Activated CD8-positive, alpha-beta memory T cell treated with anti-CD3 and anti-CD28 coated beads for 36 hours (primary cell): ENCODE data around the gene AEBP1. TPM values are rescaled to one million over a fixed set of nuclear protein-coding genes. Genes with fewer than 3 reads are reported as not detected.

Experiments used
- CTCF ChIA-PET: fragments of 350-600 bp; sonication (Branson Sonifier 250); formaldehyde crosslinking; loops from one replicate; lab custom pipeline; 2021; ENCODE audit warnings: antibody characterized with exemption; lab: Charles Lee
- POLR2A ChIA-PET: fragments of 350-600 bp; sonication (Branson Sonifier 250); formaldehyde crosslinking; loops from one replicate; lab custom pipeline; 2021; ENCODE audit warnings: antibody characterized with exemption; lab: Charles Lee
- total RNA-seq, 2 experiments: library from RNA; stranded (reverse); gene quantifications; one replicate each; pipeline ENCODE4 v1.2.3, GENCODE V29; 2021

AEBP1 gene
- total RNA-seq, 2 experiments from 2014 or later, result 12.9 to 14.0 TPM

DNA sequence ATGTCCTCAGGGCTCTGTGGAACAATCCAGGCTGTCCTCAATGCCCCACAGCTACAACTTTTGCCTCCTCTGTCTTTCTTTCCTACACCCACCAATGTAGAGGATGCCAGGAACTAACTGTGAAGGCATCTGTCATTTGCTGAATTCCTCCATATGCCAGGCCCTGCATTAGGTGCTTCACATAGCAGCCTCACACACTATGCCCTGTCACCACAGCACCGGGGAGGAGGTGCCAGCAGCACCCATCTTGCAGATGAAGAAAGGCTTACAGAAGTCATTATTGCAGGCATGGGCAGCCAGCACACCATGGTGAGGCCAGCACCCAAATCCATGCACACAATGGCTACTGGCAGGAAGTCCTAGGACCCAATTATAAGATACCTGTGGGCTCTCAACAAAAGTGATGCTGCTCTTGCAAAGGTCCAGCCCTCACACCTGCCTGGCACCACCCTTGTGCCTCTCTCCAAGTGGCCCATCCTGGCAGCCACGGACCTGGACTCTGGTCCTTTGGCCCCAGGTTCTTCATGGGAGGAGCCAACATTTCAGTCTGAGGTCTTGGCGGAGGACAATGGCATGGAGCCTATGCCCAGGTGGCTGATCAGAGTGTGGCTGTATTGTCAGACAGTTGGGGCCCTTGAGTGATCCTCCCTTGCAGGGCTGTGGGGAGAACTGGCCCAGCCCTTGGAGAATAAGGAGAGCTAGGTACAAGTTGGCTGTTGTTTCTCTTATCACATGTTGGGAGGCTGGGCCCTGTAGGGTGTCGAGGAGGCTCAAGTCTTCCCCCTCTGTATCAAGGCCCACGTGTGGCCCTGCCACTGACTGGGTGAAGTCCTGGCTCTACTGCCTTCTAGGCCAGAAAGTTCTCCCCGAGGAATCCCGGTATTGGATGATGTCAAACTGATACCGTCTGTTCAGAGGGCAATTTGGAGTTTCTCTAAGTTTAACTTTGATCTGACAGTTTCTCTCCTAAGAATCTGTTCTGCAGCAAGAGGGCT is 51.3 kb downstream of the AEBP1 start:
- ChIA-PET POLR2A (no interaction called here), CTCF (interaction anchor here (1.0 kb wide), 1 partner anchor 8 kb away, joined by 3 read pairs; no protein-coding TSS in a partner anchor)

DNA sequence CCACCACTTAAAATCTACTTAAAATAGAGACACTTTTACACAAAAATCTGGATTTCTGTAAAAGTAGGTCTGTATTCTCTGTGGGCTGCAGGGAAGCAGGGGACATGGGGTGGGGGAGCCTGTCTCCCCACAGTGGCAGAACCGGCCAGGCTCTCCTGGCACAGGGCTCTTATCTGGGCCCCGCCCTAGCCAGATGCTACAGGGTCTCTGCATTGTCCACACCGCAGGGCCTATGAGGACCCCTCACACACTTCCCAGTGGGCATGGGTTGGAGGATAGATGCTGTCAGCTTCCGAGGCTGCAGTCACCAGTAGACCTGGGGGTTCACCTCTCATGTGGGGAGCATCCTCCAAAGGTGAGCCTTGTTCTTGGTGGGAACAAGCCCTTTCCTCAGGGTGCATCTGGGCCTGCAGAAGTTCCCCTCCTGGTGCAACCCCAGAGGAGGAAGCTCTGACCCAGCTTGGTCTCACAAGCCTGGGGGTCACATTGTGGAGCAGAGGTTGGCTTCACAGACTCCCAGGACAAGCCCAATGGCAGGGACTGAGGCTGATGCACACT is 52.4 kb downstream of the AEBP1 start:
- CTCF ChIA-PET, result no interaction called here
- POLR2A ChIA-PET, result no interaction called here

DNA sequence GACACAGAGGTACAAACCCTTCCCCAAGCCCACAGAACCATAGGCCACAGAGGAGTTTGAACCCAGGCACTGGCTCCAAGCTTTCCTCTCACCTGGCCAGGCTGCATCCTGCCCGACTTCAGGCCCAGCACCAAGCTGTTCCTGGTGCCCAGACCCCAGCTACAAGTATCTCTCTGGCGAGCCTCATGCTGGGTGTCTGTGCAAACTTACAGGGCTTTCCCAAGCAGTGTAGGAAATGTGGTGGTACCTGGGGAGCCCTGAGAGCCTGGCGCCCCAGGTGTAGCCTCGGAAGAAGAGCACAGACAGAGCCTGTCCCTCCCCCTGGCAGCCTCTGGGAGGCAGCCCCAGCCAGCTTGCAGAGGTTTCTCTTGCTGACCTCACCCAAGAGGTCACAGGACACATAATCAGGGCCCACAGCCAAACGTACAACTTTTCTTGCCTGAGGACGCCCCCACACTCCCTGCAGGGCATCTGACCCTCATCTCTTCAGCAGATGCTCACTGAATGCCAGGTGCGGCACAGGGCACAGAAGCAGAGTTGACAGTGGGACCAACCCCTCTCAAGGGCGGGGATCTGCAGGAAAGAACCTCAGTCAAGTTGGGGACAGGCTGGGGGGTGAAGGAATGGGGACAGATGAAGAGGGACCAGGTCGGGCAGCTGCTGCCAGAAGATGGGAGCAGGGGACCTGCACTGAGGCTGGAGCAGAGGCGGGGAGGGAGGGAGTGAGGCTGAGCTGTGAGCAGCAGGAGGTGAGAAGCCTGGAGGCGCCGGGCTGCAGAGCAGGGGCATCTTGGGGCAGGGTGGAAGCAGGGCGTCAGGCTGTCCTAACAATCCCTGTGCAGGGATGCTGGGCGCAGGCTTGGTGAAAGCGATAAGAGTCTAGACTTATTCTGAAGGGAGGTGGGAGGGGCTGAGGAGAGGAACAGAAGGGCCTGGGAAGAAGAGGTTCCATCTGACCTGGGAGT is 53.3 kb downstream of the AEBP1 start:
- POLR2A ChIA-PET, result no interaction called here
- CTCF ChIA-PET, result no interaction called here

DNA sequence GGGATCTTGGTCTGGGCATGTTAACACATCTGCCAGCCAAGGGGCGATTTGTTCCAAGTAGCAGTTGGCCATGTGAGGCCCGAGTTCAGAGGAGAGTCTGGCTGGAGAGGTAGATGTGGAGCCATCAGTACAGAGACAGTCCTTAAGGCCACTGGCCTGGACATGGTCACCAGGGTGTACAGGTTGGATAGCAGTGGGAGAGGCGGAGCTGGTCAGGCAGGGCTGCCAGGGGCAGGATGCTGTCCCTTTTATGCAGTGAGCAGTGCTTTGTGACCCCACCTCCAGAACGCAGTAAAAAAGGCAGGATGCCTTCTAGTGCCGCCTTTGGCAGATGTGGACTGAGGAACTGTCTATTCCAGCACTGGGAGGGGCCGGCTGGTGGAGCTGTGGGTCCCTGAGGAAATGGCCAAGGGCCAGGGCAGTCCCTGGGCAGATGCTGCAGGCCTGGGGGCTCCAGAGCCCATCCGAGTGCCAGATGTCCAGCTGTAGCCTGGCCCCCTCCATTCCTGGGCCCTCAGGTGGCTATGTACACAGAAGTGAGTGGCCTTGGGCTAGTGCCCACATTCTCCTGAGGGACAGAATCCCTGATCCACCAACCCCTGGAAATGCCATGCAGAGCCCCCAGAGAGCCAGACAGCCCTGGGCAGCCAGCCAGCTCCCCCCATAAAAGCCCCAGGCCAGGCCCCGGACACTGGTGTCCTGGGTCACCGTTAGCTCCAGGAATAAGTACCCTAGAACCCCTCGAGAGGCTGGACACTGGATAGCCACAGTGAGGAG is 54.1 kb downstream of the AEBP1 start:
- POLR2A ChIA-PET, result no interaction called here
- CTCF ChIA-PET, result no interaction called here

DNA sequence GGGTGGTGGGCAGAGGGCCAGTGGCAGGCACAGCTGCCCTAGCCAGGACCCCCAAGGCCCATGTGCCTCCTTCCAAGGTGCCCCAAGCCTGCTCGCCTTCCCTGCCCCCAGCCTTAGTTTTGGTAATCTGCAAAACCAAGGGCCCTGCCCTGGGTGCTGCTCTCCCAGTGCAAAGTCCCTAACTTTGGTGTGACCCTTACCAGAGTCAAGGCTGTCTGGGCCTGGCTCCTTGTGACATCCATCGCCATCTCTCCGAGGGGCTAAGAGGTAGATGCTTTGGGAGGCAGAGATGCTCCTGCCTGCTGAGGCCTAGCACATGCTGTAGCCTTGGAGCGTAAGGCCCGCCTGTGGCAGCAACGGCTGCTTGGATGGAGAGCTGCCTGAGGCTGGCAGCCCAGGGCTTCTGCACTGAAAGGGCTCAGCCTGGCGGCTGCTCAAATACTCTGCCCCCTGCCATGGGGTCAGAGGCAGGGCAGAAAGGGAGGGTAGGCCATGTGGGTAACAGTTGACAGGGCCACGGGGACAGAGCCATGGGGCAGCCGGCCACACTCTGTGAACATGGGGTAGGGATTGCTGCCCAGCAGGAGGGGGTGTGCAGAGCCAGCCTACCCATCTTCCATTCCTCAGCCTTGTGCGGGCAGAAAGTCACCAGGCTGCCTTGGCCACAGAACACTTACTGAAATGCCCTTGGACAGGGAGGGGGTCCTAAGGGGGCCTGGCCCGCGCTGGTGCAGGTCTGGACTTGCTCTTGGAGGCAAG is 54.9 kb downstream of the AEBP1 start:
- CTCF ChIA-PET, result no interaction called here
- POLR2A ChIA-PET, result no interaction called here

DNA sequence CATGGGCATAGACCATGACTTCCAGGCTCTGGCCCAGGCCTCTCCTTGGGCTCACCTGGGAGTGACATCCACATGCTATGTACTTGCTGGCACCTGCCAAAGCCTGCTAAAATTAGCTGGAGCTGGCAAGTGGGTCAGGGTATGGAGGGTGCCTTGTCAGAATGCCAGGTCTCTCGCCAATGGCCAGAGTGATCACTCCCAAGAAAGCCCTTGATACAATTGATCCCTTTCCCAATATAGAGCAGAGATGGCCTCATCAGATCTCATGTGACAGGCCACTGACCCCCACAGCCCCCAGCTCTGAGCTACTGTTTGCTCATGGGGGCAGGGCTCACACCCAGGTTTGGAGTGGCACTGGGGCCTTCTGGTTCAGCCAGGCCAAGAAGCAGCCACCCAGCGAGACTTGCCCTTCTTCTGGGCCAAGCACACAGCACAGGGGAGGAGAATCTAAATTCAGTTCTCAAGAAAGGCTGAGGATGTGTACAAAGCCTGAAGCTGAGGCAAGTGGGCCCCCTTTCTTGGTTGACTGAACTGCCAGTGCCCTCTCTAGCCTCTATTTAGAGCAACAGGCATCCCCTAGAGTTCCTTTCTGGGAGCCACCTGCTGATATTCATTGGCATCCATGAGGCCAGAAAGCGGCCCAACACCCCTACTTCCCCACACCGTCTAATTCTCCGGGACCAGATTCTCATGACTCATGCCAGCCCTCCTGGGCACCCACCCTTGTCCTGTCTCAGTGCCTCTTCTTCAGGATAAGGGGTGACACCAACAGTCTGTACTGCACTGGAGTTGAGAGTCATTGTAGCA is 55.9 kb downstream of the AEBP1 start:
- ChIA-PET POLR2A (no interaction called here), CTCF (no interaction called here)

DNA sequence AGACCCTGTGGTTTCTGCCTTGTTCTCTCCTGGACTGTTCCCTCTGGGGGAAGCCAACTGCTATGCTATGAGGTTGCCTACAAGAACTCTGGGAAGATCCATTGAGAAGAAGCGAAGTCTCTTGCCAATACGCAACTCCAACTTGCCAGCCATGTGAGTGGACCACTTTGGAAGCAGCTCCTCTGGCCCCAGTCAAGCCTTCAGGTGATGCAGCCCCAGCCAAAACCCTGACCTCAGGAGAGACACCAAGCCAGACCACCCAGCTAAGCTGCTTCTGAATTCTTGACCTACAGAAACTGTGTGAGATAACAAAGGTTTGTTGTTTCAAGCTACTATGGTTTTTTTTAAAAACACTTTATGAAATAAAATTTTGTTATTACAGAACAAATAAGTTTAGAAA is 57.2 kb downstream of the AEBP1 start:
- ChIA-PET POLR2A (no interaction called here), CTCF (no interaction called here)

DNA sequence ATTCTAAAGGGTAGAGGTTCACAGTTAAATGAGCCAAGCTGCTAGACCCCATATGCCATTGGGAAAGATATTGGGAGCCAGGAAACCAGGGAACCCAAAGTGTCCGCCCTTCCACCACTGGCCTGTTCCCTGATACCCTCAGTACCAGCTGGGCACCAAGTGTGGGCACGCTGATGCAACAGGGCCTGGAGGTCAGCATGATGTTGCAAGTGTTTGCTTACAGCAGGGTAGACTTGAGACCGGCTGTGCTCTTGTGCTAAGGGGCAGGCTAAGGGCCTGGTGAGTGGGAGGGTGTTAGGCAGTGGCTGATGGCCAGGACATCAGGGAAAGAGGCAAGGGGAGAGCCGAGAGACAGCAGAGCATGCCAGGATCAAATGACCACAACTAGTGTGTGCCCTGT is 58.0 kb downstream of the AEBP1 start:
- POLR2A ChIA-PET, result no interaction called here
- CTCF ChIA-PET, result no interaction called here

DNA sequence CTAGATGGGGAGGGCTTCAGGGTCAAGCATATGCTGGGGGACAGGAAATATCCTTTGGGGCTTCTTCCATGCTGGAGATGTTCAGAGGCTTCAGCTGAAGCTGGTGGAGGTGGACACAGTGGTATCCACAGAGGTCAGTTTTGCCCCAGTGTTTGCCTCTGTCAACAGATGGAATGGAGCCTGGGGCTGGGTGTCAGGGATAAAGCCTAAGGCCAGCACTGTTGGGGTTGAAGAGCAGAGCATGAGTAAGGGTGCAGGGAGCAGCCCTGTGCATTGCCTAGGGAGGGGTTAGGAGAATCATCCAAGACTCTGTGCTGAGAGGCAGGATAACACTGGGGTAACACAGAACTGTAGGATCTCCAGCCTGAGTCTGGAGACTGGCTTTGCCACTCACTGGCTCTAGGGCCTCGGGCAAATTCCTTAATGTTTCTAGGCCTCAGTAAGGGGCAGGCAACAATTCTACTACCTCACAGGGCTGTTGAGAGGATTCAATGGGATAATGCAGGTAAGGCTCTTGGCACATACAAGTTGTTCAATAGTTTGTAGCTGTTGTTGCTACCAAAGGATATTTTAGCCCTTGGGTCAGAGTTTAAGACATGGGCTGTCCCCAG is 58.7 kb downstream of the AEBP1 start:
- POLR2A ChIA-PET, result no interaction called here
- CTCF ChIA-PET, result interaction anchor here (0.8 kb wide), 1 partner anchor 8 kb away, joined by 3 read pairs; no protein-coding TSS in a partner anchor

DNA sequence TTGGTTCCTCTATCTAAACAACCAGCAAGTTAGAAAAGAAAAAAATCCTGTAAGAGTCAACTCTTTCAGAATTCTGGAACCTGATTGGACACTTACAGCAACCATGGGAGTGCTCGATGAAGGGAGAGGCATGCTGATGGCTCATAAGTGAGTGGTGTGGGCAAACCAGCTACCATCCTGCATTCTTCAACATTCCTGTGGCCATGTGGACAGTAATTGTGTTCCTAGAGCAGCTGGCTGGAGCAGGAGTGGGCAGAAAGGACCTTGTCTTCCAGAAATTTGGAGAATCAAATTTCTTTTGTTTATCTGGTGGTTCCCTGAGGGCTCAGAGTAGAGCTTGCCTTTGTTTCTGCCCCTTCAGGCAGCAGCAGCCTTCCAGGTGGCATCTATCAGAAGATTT is 59.4 kb downstream of the AEBP1 start:
- ChIA-PET POLR2A (no interaction called here), CTCF (interaction anchor here (0.8 kb wide), 1 partner anchor 9 kb away, joined by 3 read pairs; no protein-coding TSS in a partner anchor)

Other genes starting within 250 kb of the AEBP1 start
- gene MRPS24, start 234.8 kb upstream of the AEBP1 start, total RNA-seq, result 100 to 1,000 TPM; 131 to 138 TPM
- 10 to 100 TPM; 28.8 to 31.0 TPM for gene URGCP, start 197.7 kb upstream of the AEBP1 start, total RNA-seq
- gene UBE2D4, start 177.9 kb upstream of the AEBP1 start, total RNA-seq, result 10 to 100 TPM; 15.2 to 15.6 TPM
- not detected for gene SPDYE1, start 106.4 kb upstream of the AEBP1 start, total RNA-seq
- 100 to 1,000 TPM; 142 to 153 TPM for gene DBNL, start 59.6 kb upstream of the AEBP1 start, total RNA-seq
- not detected for gene PGAM2, start 38.8 kb upstream of the AEBP1 start, total RNA-seq
- gene POLM, start 21.8 kb upstream of the AEBP1 start, total RNA-seq, result 10 to 100 TPM; 40.8 to 42.4 TPM
- 100 to 1,000 TPM; 298 to 305 TPM for gene POLD2, start 19.2 kb downstream of the AEBP1 start, total RNA-seq
- gene MYL7, start 37.0 kb downstream of the AEBP1 start, total RNA-seq, result not detected
- 1 to 10 TPM; 1.4 to 1.8 TPM for gene GCK, start 85.1 kb downstream of the AEBP1 start, total RNA-seq
- gene YKT6, start 96.6 kb downstream of the AEBP1 start, total RNA-seq, result 10 to 100 TPM; 81.0 to 83.9 TPM
- gene CAMK2B, start 221.2 kb downstream of the AEBP1 start, total RNA-seq, result under 1 TPM; 0.17 to 0.40 TPM